Inferior parietal cortex (tissue), 1 donor: Measurements from ENCODE around the gene ANKDD1B.

Experiments
- DNase-seq: peaks from one replicate; pipeline ENCODE4 v3.0.0-alpha.2; 2016; ENCODE audit errors: extremely low spot score

The ANKDD1B gene

GRCh38 chr5:75706016-75706415 lies 94.8 kb downstream of the ANKDD1B start:
- DNase-seq = peak; percentile 39

- peak; percentile 16 for DNase-seq
Measured at GRCh38 chr5:75706775-75707174, 95.5 kb downstream of the ANKDD1B start.

- no peak for DNase-seq
Measured at GRCh38 chr5:75707911-75708509, 96.8 kb downstream of the ANKDD1B start.

DNA sequence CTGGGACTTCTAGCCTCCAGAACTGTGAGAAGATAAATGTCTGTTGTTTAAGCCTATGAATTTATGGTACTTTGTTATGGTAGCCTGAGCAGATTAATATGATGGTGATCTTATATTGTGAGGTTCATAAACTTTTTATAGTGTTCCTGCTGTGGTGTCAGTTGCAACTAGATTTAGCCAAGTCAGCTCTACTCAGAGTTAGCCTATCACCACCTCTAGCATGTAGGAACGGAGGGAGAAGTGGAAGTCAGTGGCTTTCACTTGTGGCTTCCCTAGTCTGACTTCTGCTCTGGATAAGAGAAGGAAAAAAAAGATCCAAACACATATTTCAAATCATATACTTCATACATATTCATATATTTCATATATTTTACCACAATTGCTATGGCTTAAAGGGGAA lies 99.4 kb downstream of the ANKDD1B start:
- DNase-seq = no peak

DNA sequence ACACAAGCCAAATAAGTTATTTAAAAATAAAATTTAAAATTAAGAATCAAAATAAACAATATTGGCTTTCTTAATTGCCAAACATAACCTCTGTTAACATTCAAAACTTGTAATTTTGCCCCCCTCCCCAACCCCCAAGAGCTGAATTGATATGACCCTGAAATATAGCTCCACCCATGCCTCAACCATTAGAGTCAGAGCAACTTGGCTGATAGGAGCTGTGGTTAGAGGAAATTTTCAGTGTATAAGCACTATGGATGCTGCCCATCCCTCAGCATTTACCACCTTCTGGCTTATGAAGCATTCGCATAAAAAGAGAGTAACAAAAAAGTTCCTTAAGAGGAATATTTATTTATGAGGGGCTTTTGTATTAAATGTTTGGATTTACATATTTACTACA lies 99.9 kb downstream of the ANKDD1B start:
- DNase-seq = no peak

DNA sequence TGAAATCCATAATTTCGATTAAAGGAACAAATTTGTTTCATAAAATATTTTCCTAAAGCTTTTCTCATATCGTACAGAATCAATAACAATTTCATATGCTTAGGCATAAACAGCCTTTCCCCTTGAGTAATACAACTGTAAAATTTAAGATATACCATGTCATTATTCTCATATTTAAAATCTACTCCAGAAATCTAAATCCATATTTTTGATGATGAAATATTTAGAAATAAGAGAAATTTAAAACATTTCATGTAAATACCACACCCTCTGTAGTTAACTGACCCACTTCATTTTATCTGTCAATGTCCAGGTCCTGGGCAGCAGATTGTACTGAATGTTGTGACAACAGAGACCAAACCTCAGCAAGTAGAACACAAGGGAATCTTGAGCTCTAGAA lies 100.8 kb downstream of the ANKDD1B start:
- DNase-seq = no peak

DNA sequence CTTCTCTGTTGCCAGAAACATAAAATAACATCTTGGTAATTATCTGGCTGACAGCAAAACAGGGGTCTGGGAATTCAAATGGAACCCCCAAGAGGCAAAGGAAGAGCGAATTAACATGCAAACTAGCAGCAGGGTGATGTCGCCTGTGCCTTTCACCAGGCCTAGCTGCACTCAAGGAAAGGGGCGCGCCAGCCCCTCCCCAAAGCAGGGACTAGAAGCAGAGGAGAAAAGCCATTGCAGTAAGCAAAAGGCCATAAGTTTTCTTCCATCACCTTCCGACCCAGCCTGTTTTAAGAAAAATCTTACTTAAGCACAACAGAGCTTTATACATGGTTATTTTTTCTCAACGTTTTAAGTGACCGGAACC lies 105.4 kb downstream of the ANKDD1B start:
- DNase-seq = no peak

- peak; percentile 96 for DNase-seq
Measured at GRCh38 chr5:75717082-75717922, 106.0 kb downstream of the ANKDD1B start, which contains the start of gene POC5. Gene POC5, minus strand, starts transcription at chr5:75717437. Its CDS starts 4,500 bp downstream, at chr5:75712937.

DNA sequence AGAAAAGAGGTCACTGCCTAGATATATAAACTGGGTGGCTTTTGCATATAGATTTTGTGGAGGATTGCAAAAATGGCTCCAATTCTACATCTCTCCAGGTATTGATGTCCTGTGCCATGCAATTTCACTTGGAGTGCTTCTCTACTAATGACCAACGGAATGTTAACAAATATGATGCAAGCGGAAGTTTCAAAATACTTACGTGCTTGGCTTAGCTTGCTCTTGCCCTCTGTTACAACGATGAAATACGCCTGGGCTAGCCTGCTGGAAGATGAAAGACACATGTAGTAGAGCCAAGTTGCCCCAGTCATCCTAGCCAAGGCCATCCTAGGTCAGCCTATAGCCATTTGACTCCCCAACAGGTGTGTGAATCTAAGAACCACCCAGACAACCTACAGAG lies 109.6 kb downstream of the ANKDD1B start:
- DNase-seq = no peak
